ENCODE measurements around the gene NECTIN4.

NECTIN4 gene

DNA sequence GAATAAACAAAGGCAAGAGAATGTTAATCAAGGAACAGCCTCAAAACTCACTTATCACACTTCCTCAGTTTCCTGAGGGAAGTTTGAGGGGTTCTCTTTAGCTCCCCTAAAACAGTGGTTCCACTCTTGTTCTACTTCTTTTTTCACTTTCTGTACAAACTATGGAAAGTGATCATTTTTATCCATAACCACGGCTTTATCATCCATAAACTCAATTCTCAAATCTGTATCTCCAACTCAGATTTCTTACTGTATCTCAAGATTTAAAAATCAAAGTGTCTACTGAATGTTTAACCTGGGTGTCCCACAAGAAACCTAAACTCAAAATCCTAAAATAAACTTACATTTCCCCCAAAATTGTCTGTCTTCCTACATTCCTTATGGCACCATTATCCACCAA, 24.6 kb upstream of the NECTIN4 start:
- no peak for DNase-seq (ENCODE audit: extremely low read depth in 1 of 2, low read depth in 1 of 2)

DNA sequence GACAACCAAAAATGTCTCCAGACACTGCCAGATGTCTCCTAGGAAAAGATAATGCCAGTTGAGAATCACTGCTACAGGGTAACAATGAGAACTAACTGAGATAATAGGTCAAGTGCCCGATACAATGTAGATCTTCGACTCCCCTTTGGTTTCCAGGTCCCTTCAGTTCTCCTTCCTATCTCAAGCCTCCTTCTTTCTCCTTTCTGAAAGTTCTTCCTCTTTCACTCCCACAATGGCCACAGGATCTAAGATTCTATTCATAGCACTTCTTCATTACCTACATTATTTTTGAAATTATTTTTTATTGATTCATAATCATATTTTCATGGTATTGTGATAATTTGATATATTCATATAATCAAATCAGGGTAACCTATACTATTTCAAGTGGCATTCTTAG, 22.2 kb upstream of the NECTIN4 start:
- DNase-seq (ENCODE audit: extremely low read depth in 1 of 2, low read depth in 1 of 2) = no peak

DNA sequence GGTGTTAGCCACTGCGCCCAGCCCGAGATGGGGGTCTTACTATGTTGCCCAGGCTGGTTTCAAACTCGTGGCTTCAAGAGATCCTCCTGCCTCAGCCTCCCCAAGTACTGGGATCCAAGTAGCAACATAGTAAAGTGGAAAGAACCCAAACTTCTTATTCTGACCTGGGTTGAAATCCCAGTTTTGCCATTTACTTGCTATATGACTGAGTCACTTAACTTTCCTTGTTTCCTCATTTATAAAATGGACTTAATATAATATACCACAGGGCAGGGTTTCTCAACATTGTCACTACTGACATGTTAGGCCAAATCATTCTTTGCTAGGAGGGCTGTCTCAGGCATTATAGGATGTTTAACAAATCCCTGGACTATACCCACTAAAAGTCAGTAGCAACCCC, 21.8 kb upstream of the NECTIN4 start:
- DNase-seq (ENCODE audit: extremely low read depth in 1 of 2, low read depth in 1 of 2) = no peak

DNA sequence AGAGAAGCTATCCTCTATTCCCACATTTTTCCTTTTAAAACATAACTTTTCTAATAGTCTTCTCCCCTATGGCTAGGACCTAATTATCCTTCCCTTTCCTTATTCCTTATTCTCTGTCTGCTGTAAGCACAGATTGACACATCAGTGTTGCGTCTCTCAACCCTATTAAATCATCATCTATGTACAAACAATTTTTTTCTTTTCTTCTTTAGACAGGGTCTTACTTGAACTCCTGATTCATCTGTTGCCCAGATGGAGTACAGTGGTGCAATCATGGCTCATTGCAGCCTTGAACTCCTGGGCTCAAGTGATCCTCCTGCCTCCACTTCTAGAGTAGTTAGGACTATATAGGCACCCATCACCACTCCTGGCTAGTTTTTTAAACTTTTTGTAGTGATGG, 17.1 kb upstream of the NECTIN4 start:
- DNase-seq (ENCODE audit: extremely low read depth in 1 of 2, low read depth in 1 of 2) = no peak

DNA sequence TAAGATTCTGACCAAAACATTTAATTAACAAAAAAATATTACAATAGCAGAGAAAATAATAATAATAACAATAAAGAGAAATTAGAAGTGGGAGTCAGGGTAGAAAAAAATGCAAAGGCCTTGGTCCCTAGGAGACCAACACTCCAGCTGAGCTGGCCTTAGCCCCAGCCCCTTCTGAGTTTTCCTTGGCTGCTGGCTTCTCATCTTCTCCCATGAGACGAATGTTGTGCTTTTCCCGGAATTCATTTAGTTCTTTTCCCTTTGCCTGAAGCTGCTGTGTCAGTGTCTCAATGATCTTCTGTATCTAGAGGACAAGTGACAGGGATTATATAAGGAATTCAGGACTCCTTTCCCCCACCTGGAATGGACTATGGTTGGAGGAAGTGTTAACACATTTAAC, 11.2 kb upstream of the NECTIN4 start:
- DNase-seq (ENCODE audit: extremely low read depth in 1 of 2, low read depth in 1 of 2) = no peak

DNA sequence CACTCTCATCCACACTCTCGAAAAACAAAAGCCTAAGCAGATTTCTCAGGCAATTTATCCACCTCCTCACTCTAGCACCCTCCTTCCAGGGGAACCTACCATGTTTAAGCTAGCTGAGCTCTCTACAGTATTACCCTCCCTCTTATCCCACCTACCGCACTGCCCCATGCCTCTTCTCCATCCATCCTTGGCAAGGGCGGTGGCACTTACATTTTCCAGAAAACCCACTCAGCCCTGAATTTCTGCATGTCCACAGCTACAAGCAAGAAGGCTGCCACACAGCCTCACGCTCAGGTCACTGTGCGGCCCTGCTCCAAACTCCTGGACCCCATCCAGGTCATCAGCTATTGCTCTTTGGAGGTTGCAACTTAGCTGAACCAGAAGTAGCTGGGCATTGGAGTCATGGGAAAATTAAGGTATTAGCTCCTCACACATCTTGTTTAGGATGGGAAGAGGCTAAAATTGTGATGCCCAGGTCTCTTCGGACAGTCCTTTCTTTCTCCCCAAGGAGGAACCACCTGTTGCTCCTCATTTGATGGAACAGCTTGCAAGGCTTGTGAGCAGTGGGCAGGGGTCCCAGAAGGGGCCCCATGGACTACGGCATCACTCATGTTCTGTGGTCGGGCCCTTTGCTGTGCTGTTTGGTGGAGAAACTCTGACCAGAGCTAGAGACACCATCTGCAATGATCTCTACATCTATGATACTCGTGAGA, 9.9 kb upstream of the NECTIN4 start:
- DNase-seq (ENCODE audit: extremely low read depth in 1 of 2, low read depth in 1 of 2) = no peak

DNA sequence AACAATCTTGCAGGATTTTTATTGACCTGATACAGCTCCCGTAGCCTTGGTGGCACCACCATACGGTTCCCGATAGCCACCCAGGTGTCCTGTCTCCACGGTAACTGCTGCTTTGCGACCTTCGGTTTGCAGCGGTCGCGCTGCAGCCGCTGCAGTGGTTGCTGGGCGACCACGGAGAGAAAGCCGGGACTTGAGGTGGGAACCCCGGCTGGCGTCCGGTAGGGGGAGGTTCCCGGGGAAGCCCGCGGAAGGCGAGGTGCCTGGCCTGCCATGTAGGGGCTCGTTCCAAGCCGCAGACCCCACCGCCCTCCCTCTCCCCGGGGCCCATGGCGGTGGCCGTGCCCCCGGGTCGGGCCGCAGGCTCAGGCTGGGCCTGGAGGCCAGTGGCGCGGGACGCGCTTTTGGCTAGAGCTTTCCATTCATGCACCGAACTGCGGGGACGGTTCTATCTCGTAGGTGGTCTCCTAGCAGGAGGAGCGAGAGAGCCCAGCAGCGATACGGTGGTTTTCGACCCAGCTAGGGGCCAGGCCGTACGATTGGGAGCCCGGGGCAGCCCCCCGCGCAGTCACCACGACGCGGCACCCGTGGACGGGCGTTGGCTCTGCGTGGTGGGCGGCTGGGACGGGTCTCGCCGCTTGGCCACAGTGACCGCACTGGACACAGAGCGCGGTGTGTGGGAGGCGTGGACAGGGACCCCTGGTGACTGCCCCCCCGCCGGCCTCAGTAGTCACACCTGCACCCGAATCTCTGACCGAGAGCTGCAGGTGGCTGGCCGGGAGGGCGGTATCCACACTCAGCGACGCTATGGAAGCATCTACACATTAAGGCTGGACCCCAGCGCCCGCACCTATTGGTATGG, 9.1 kb upstream of the NECTIN4 start, which contains the start of gene KLHDC9:
KLHDC9 (plus strand) TSS at position 152 of the 859 bp plus-strand sequence; CDS start at position 327, 175 bp downstream.
- peak; percentile 17 to 46 for DNase-seq (ENCODE audit: extremely low read depth in 1 of 2, low read depth in 1 of 2)

DNA sequence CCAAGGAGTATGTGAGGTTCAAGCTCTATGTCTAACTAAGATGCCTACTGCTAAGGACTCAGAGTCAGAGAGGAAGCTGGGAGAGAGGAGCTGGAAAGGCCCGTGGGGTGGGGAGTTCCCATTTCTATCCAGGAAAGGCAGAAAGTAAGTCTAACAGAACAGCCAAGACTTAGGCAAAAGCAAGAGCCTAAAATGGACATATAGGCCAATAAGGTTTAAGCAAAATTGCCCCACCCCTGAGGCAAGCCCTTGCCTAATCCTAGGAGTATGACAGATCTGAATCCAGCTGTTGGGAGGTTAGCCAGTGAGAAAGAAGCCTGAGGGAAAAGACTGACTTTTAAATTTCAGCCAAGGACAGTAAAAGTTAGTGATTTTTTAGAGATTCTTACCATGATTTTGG, 7.2 kb upstream of the NECTIN4 start:
- no peak for DNase-seq (ENCODE audit: extremely low read depth in 1 of 2, low read depth in 1 of 2)

DNA sequence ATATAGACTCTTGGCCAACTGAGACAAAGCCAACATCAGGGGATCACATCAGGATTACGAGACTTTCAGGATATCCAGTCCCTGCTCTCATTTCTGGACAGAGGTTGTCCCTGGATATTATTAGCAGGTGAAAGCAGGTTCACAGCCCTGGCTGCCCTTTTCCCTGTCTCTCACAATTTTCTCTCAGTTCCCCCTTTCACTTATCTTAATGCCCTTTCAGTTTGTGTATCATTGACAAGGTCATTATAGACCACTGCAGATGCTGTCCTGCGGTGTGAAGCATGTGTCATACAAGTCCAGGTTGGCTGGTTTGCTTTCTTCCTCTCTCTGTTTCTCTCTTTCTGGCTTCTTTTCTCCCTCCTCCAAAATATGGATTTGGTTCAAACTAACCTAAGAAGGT, 6.7 kb upstream of the NECTIN4 start:
- DNase-seq (ENCODE audit: extremely low read depth in 1 of 2, low read depth in 1 of 2) = no peak

DNA sequence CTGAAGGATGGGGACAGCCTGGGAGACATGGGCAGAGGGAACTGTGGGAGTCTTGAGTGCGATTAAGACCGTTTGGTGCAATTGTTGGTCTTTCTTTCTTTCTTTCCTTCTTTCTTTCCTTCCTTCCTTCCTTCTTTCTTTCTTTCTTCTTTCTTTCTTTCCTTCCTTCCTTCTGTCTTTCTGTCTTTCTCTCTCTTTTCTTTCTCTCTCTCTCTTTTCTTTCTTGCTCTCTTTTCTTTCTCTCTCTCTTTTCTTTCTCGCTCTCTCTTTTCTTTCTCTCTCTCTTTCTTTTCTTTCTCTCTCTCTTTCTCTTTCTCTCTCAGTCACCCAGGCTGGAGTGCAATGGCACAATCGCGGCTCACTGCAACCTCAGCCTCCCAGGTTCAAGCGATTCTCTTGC, 5.9 kb upstream of the NECTIN4 start:
- no peak for DNase-seq (ENCODE audit: extremely low read depth in 1 of 2, low read depth in 1 of 2)

DNA sequence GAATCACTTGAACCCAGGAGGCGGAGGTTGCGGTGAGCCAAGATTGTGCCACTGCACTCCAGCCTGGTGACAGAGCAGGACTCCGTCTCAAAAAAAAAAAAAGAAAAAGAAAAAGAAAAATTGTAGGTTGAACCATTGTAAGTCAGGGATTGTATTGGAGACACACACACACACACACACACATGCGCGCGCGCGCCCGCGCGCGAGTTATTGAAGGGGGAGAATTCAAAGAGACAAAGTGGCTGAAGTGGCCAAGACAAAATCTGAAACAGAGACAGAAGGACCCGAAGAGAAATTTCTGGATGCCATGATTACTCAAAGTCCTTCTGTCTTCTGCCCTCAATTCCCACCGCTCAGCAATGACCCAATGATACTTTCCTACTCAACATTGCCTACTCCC, 5.1 kb upstream of the NECTIN4 start:
- no peak for DNase-seq (ENCODE audit: extremely low read depth in 1 of 2, low read depth in 1 of 2)

DNA sequence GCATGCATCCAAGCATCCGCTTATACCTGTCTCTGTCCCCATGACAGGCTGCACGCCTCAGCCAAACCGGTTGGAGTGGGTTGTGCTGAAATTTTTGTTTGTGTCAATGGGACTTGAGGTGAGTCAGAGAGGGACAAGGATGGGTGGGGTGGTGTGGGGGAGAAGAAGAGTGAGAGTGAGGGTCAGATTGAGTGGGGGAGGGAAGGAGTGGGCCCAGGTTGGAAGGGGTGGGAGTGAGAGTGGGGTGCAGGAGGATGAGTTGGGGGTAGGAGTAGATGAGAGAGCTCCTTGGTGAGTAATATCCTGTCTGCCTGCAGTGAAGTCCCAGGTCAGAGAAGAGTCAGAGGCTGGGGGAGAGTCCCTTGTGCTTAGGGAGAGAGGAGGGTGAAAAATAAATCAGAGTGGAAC, 3.3 kb upstream of the NECTIN4 start:
- DNase-seq (ENCODE audit: extremely low read depth in 1 of 2, low read depth in 1 of 2) = no peak

DNA sequence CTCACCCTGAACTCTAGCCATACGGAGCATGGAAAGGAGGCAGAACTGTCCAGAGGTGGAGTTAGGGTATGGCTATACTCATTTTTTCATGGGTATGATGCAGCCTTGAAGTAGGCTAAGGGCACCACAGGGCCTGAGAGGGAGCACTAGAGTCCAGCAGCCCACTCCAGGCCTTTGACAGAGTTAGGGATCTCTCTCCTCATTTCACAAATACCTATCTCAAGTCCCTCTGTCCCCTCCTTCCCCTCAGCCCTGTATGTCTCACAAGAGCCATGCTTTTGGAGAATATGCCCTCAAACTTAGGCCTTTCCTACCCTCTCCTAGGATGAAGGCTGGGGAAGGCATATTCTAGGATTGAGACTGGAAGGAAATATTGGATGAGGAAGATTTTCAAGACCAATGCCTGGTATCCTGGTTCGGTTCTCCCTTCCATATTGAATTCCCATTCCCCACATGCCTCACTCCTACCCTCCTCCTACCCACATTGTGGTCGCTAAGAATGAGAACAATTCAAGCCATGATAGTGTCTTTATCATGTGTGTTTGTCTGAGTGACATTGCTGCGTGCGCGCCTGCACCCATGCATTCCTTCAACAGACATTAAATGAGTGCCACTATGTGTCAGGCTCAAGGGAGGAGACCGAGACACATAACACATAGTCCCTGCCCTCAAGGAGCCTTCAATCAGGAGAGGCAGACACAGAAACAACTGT, 2.6 kb upstream of the NECTIN4 start:
- DNase-seq (ENCODE audit: extremely low read depth in 1 of 2, low read depth in 1 of 2) = no peak

DNA sequence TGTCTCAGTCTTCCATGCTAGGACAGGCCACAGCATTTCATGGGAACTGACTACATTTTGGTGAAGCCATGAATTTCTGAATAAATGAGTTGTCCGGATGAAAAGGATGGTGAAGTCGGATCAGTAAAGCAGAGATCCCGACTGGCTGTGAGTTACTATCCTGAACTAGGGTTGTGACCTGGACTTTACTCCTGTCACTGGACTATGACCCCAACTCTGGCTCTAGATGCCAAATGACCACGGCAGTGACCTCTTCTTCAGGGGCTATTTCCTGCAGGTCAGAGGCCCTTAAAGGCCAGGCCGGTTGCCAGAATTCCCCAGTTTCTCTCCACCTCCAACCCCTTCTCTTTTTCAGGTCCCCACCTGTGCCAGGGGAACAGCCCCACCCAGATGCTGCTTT, 1.7 kb upstream of the NECTIN4 start:
- DNase-seq (ENCODE audit: extremely low read depth in 1 of 2, low read depth in 1 of 2) = no peak

DNA sequence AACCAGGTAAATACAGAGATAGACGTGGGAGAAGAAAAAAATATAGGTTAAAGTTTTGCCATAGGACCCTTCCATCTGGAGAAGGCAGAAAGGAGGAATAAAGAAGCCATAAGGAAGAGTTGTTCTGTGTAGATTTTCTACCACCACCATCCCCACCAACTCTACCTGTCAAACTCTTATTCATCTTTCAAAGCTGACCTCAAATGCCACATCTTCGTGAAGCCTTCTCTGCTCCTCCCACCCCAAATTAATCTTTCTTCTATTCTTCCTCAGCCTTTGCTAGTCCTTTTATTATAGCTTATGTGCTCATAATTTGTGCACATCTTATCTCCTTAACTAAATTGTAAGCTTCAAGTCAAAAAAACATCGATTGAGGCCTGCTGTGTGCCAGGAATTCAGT, 1.3 kb upstream of the NECTIN4 start:
- DNase-seq (ENCODE audit: extremely low read depth in 1 of 2, low read depth in 1 of 2) = no peak

DNA sequence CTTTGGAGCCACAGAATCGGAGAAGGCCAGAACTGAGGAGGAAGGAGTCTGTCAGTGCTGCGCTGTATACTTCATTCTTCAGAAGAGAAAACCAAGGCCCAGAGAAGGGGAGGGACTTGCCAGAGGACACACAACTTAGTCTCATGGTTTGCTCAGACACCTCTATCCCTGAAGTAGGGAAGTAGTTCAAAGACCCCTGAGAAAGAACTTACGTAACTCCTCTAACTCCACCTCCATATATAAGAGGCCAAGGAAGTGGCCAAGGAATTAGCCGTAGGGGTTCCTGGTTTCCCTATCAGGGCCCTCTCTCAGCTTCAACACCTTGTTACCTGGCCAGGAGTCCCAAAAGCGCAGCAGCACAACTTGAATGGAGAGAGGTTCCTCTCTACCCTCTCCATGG, 580 bp upstream of the NECTIN4 start:
- no peak for DNase-seq (ENCODE audit: extremely low read depth in 1 of 2, low read depth in 1 of 2)

DNA sequence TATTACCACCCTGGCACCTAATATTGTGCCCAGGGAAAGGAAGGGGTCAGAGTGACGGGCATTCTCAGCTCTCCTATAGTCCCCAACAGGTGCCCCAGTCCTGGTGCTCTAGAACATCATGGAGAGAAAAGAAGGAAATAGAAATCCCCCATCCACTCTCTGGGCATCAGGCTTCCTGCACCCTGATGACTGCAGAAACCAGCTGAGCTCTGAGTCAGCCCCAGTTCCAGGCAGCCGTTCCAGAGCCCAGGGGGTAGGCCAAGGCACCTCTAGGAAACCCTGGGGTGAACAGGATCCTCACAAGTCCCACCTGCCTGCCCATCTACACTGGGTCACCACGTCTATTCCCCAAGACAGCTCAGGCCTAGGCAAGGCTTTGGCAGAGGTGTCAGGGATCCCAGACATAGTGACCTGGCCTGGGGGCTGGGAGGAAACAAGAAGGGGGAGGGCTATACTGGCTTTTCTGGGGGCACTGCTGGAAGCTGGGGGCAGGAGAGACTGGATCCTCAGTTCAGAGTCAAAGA, 709 bp downstream of the NECTIN4 start:
- no peak for DNase-seq (ENCODE audit: extremely low read depth in 1 of 2, low read depth in 1 of 2)

DNA sequence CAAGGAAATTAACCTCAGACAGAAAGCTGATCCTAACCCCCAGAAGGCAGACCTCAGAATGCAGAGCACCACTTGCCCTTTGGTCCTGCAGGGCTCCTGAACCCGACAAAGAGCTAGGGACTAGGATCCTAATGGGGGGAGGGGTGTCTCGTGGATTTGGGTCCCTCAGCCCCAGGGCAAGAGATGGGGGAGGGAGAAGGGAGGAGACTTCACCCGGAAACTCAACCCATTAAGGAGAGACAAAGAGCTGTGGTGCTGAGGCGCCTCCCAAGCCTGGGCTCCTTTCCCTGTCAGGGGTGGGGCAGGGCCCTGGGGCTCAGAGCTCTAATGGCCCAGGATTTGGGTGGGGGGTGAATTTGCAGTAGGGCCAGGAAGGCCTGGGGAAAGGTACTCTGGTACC, 2.9 kb downstream of the NECTIN4 start:
- DNase-seq (ENCODE audit: extremely low read depth in 1 of 2, low read depth in 1 of 2) = no peak

DNA sequence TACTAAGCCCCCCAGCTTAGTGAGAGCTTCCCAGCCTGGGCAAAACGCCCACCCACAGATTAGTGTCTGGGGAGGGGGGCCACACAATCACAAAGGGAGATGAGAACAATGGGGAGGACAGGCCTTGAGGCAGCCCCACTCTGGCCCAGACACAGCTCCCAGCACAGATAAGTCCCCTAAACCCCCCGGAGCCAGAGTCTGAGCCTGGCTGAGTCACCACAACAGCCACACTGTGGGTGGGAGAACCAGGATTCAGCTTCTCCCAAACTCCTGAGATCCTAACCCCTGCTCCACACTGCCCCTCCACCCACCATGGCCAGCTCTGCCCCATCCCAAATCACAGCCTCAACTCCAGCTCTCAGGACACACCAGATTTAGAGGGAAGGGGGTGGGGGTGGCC, 4.2 kb downstream of the NECTIN4 start:
- DNase-seq (ENCODE audit: extremely low read depth in 1 of 2, low read depth in 1 of 2) = no peak

DNA sequence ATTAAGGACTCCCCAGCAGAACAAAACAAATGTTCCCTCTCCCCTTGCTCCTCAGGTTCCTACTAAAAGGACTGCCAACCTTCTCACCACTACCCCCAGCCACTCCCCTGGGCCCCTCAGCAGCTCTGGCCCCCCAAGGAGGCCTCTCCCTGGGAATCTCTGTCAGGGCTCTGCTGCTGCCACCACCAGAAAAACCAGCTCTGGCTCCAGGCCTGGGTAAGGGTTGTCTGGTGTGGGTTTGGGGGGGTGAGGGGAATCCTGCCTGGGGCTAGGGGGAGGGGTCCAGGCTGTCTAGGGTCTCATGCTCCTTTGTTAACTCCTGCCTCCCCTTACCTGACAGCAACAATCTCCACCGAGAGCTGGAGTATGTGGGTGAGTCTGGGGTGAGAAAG, 4.8 kb downstream of the NECTIN4 start:
- DNase-seq (ENCODE audit: extremely low read depth in 1 of 2, low read depth in 1 of 2) = no peak

DNA sequence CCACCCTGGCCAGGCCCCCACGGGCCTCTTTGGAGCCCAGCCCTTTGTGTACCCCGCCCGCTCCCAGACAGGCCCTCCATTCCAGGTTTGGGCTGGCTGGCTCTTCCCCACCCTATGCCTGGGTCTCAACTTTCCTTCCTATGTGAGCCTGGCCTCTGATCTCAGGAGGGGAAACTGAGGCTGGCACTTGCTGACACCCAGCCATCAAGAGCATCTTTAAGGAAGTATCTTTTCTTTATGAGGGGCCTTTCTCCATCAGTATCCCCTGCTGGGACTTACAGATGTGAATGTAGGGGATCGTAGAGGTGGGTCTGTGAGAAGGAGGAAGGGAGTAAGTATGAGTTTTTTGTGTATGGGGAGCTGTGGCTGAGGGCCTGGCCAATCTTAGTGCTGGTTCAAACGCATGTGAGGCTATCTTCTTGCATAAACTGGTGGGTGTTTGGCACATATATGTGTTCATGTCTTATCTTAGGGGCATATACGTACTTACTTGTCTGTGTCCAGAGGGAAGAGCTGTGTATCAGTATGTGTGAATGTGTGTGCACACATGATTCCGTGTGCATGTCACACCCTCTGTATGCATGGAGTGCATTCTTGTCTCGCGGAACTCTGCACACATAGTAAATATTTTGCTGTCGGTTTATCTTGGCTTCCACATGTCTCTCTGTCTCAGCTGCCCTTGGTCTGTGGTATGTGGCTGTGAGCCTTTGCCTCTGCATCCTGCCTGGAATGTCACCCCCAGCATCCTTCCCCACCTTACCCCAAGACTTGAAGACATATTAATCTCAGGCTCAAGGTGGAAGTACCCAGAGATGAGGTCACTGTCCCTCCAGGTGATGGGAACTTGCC, 5.4 kb downstream of the NECTIN4 start:
- no peak for DNase-seq (ENCODE audit: extremely low read depth in 1 of 2, low read depth in 1 of 2)
